Neural cell (in vitro differentiated cells): ENCODE data around the gene NRXN2. TPM values are rescaled to one million over a fixed set of nuclear protein-coding genes. Genes with fewer than 3 reads are reported as not detected.

Experiments used
- H2AFZ ChIP-seq: fragments of 200-600, 300-800 bp; sonication (generic), shearing (Covaris generic); 2 replicates; pipeline ENCODE4 v1.6.0; 2014; ENCODE audit warnings: low read depth, mild to moderate bottlenecking, antibody characterized with exemption, low read length, moderate library complexity
- H3F3A ChIP-seq: fragments of 200-600 bp; shearing (Covaris generic); 2 replicates; pipeline ENCODE4 v1.6.1; 2016; ENCODE audit warnings: mild to moderate bottlenecking, moderate library complexity, mixed read lengths, antibody characterized with exemption, low read length; ENCODE audit not compliant: insufficient read depth, poor library complexity, severe bottlenecking
- H3K27ac ChIP-seq: fragments of 200-600, 300-800 bp; sonication (generic), shearing (Covaris generic); 2 replicates; pipeline ENCODE4 v1.5.1; 2014; ENCODE audit warnings: mild to moderate bottlenecking, low read length, moderate library complexity
- H3K27me3 ChIP-seq: fragments of 300-800, 200-600 bp; sonication (generic), shearing (Covaris generic); 2 replicates; pipeline ENCODE4 v1.6.0; 2014; ENCODE audit warnings: mild to moderate bottlenecking, low read depth, low read length, moderate library complexity; ENCODE audit not compliant: insufficient read depth
- H3K36me3 ChIP-seq: fragments of 300-800, 200-600 bp; sonication (generic), shearing (Covaris generic); 2 replicates; pipeline ENCODE4 v1.5.1; 2014; ENCODE audit warnings: mild to moderate bottlenecking, antibody characterized with exemption, low read length, moderate library complexity; ENCODE audit not compliant: insufficient read depth
- H3K4me2 ChIP-seq: fragments of 300-800, 200-600 bp; sonication (generic), shearing (Covaris generic); 2 replicates; pipeline ENCODE4 v1.6.0; 2014; ENCODE audit warnings: mild to moderate bottlenecking, low read length
- H3K4me3 ChIP-seq: fragments of 300-800, 200-600 bp; sonication (generic), shearing (Covaris generic); 2 replicates; pipeline ENCODE4 v1.5.1; 2014; ENCODE audit warnings: mild to moderate bottlenecking, low read length, moderate library complexity
- H3K79me2 ChIP-seq: fragments of 200-600 bp; shearing (Covaris generic); replicated peaks from 2 replicates; pipeline ENCODE4 v1.6.0; 2014; ENCODE audit warnings: mild to moderate bottlenecking, low read length, moderate library complexity; ENCODE audit not compliant: insufficient read depth
- H3K9ac ChIP-seq: fragments of 300-800, 200-600 bp; sonication (generic), shearing (Covaris generic); 2 replicates; pipeline ENCODE4 v1.6.1; 2016; ENCODE audit warnings: mild to moderate bottlenecking, low read length, mixed read lengths
- H3K9me2 ChIP-seq: fragments of 200-600 bp; shearing (Covaris generic); 2 replicates; pipeline ENCODE4 v1.6.1; 2016; ENCODE audit warnings: mild to moderate bottlenecking, low read length, mixed read lengths; ENCODE audit not compliant: insufficient read depth
- H3K9me3 ChIP-seq: fragments of 200-600, 300-800 bp; sonication (generic), shearing (Covaris generic); 2 replicates; pipeline ENCODE4 v1.6.1; 2016; ENCODE audit warnings: mild to moderate bottlenecking, mixed run types, low read length, moderate library complexity, mixed read lengths
- H4K20me1 ChIP-seq: fragments of 200-600 bp; shearing (Covaris generic); 2 replicates; pipeline ENCODE4 v1.6.1; 2016; ENCODE audit warnings: mild to moderate bottlenecking, mixed run types; ENCODE audit not compliant: insufficient read depth
- CTCF ChIP-seq: fragments of 450-650 bp; IDR thresholded peaks from 2 replicates; pipeline ENCODE4 v1.5.1; 2014; ENCODE audit warnings: antibody characterized with exemption, mild to moderate bottlenecking, moderate library complexity; ENCODE audit not compliant: poor library complexity, severe bottlenecking
- EP300 ChIP-seq: fragments of 450-650 bp; conservative IDR thresholded peaks from 2 replicates; pipeline ENCODE4 v1.6.1; 2014; ENCODE audit warnings: antibody characterized with exemption, mild to moderate bottlenecking, moderate library complexity; ENCODE audit not compliant: poor library complexity, severe bottlenecking
- EZH2 ChIP-seq: fragments of 200-600, 300-800 bp; shearing (Covaris generic), sonication (generic); IDR thresholded peaks from 2 replicates; pipeline ENCODE4 v1.6.1; 2014; ENCODE audit warnings: antibody characterized with exemption, low read length, borderline replicate concordance, mild to moderate bottlenecking; ENCODE audit not compliant: insufficient read depth, poor library complexity, severe bottlenecking
- MXI1 ChIP-seq: fragments of 450-650 bp; conservative IDR thresholded peaks from 2 replicates; pipeline ENCODE4 v1.6.1; 2014; ENCODE audit warnings: antibody characterized with exemption, mild to moderate bottlenecking; ENCODE audit not compliant: poor library complexity, severe bottlenecking
- POLR2AphosphoS5 ChIP-seq: IDR thresholded peaks from 2 replicates; pipeline ENCODE4 v1.6.1; 2012
- RAD21 ChIP-seq: fragments of 450-650 bp; conservative IDR thresholded peaks from 2 replicates; pipeline ENCODE4 v1.6.1; 2014; ENCODE audit warnings: antibody characterized with exemption, mild to moderate bottlenecking, moderate library complexity
- REST ChIP-seq: IDR thresholded peaks from 2 replicates; pipeline ENCODE4 v1.6.1; 2012; ENCODE audit warnings: borderline replicate concordance
- SMC3 ChIP-seq: fragments of 450-650 bp; conservative IDR thresholded peaks from 2 replicates; pipeline ENCODE4 v1.6.1; 2014; ENCODE audit warnings: antibody characterized with exemption, mild to moderate bottlenecking, moderate library complexity; ENCODE audit not compliant: poor library complexity
- TAF1 ChIP-seq: IDR thresholded peaks from 2 replicates; pipeline ENCODE4 v1.6.1; 2012; ENCODE audit warnings: low read depth
- polyA plus RNA-seq: library from polyadenylated mRNA; depleted of rRNA; stranded (reverse); fragments of >200 nt; gene quantifications from 2 replicates; pipeline ENCODE4 v1.2.3, GENCODE V29; 2014

Gene NRXN2
- polyA plus RNA-seq, 1 donor from 2014 or later, result 68.0 TPM

DNA sequence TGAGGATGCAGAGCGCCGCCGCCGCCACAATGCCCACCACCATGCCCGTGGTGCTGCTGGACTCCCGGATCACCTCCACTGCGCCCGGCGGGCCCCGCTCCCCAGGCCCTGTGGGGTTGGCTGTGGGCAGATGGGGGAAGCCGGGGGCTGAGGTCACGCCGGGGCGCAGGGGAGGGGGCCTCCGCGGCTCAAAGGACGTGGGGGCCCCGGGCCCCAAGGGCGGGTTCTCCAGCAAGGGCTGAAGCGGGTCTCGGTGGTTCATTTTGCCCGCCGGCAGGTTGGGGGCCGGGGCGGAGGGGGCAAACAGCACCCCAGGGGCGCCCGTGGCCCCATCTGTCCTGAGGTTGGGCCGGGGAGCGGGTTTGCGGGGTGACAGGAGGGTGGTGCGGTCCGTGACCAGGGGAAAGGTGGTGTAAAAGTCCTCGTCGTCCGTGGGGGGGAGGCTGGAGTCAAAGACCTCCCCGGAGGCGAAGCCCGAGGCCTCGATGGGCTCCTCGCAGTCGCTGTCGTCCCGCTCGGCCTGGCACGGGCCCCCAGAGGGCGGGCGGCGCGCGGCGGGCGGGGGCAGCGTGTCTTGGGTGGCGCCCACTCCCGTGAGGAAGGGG lies 115.5 kb downstream of the NRXN2 start:
- Histone ChIP-seq H3K4me3 (no peak overlapping the region), H3K27me3 (no peaks in the 10 kb centered on the region), H3K4me2 (no peak overlapping the region), H3K9me2 (no peaks in the 10 kb centered on the region), H2AFZ (no peak overlapping the region), H3F3A (no peaks in the 10 kb centered on the region), H3K27ac (no peak overlapping the region), H4K20me1 (no peaks in the 10 kb centered on the region), H3K79me2 (no peaks in the 10 kb centered on the region), H3K36me3 (no peaks in the 10 kb centered on the region), H3K9ac (no peak overlapping the region), H3K9me3 (no peaks in the 10 kb centered on the region)
- TF ChIP-seq RAD21, result no peak
- no peak for TF ChIP-seq EP300
- no peak for TF ChIP-seq CTCF
- no peak for TF ChIP-seq SMC3
- no peak for TF ChIP-seq REST
- TF ChIP-seq MXI1, result no peak
- TF ChIP-seq POLR2AphosphoS5, result no peak
- no peak for TF ChIP-seq EZH2
- no peak for TF ChIP-seq TAF1

- Histone ChIP-seq H3K79me2 (no peaks in the 10 kb centered on the region), H3K9me2 (no peaks in the 10 kb centered on the region), H3K4me2 (no peak overlapping the region), H3F3A (no peaks in the 10 kb centered on the region), H3K9me3 (no peaks in the 10 kb centered on the region), H2AFZ (no peak overlapping the region), H4K20me1 (no peaks in the 10 kb centered on the region), H3K27me3 (no peaks in the 10 kb centered on the region), H3K4me3 (no peak overlapping the region), H3K36me3 (no peaks in the 10 kb centered on the region), H3K9ac (no peak overlapping the region), H3K27ac (no peak overlapping the region)
- TF ChIP-seq EZH2 (no peak), EP300 (no peak), TAF1 (no peak), REST (no peak), SMC3 (no peak), POLR2AphosphoS5 (no peak), RAD21 (no peak), CTCF (no peak), MXI1 (no peak)
Measured at GRCh38 chr11:64606796-64607380, 116.1 kb downstream of the NRXN2 start.
